NB4 (cell line): ENCODE results near the gene AK9.

Experiments
- DNase-seq: peaks from one replicate; pipeline ENCODE4 v3.0.0; 2010; ENCODE audit warnings: low read depth
- H3K4me3 ChIP-seq: one replicate; pipeline ENCODE4 v1.5.1; 2011; ENCODE audit warnings: mild to moderate bottlenecking, low read depth, low read length, moderate library complexity
- MYC ChIP-seq: IDR thresholded peaks from 2 replicates; pipeline ENCODE4 v1.6.1; 2011; ENCODE audit warnings: low read depth, low read length
- POLR2A ChIP-seq: IDR thresholded peaks from 2 replicates; pipeline ENCODE4 v1.6.1; 2011; ENCODE audit warnings: mild to moderate bottlenecking; ENCODE audit not compliant: insufficient read length; ENCODE audit errors: extremely low read depth
- TF ChIP-seq, protein P1 (sequence below): IDR thresholded peaks from one replicate; pipeline ENCODE4 v1.5.1; 2012; ENCODE audit warnings: low read depth, low read length
- TF ChIP-seq, protein P2 (sequence below): IDR thresholded peaks from 2 replicates; pipeline ENCODE4 v1.6.1; 2011; ENCODE audit warnings: low read depth, low read length

Gene AK9

DNA sequence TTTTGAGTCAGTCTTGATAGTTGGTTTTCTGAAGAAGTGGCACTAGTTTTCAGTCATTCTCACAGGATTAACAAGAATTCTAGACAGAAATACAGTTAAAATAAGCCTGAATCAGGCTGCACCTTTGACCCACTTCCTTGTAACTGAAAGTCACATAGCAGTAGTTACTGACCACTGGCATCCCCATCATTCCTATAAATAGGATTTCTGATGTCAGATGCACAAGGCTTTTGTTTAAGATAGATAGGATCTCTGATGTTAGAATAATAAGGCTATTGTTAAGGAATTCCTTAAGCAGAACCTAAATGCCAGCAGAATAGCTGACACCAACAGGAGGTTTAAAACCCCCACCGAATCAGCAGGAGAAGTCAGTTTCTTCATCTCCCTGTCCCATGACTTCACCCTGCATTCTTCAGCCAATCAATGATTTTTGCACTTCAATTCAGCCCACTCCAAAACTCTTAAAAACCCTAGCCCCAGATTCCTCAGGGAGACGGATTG lies 177.4 kb downstream of the AK9 start:
- H3K4me3 ChIP-seq = no peak overlapping the region
- TF ChIP-seq POLR2A = no peak
- no peak for DNase-seq

DNA sequence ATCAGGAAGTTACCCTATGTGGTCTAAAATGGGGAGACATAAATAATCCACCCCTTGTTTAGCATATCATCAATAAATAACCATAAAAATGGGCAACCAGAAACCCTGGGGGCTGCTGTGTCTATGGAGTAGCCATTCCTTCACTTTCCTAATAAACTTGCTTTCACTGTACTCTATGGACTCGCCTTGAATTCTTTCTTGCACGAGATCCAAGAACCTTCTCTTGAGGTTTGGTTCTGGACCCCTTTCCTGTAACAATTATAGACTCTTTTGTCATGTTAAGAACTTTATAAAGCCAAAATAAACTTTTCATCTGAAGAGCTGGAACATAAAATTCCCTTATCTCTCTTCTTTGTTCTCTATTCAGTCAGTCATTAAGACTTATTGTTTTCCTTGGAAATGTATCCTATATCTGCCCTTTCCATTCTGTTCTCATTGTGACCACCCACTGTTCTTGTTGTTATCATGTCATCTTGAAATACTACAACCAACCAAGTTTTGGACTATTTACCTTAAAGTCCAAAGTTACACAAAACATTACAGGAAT lies 178.7 kb downstream of the AK9 start:
- H3K4me3 ChIP-seq = no peak overlapping the region
- DNase-seq = no peak
- TF ChIP-seq, protein P1, sequence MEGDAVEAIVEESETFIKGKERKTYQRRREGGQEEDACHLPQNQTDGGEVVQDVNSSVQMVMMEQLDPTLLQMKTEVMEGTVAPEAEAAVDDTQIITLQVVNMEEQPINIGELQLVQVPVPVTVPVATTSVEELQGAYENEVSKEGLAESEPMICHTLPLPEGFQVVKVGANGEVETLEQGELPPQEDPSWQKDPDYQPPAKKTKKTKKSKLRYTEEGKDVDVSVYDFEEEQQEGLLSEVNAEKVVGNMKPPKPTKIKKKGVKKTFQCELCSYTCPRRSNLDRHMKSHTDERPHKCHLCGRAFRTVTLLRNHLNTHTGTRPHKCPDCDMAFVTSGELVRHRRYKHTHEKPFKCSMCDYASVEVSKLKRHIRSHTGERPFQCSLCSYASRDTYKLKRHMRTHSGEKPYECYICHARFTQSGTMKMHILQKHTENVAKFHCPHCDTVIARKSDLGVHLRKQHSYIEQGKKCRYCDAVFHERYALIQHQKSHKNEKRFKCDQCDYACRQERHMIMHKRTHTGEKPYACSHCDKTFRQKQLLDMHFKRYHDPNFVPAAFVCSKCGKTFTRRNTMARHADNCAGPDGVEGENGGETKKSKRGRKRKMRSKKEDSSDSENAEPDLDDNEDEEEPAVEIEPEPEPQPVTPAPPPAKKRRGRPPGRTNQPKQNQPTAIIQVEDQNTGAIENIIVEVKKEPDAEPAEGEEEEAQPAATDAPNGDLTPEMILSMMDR = no peak
- TF ChIP-seq MYC (no peak), POLR2A (no peak)
- TF ChIP-seq, protein P2, sequence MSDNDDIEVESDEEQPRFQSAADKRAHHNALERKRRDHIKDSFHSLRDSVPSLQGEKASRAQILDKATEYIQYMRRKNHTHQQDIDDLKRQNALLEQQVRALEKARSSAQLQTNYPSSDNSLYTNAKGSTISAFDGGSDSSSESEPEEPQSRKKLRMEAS = no peak

DNA sequence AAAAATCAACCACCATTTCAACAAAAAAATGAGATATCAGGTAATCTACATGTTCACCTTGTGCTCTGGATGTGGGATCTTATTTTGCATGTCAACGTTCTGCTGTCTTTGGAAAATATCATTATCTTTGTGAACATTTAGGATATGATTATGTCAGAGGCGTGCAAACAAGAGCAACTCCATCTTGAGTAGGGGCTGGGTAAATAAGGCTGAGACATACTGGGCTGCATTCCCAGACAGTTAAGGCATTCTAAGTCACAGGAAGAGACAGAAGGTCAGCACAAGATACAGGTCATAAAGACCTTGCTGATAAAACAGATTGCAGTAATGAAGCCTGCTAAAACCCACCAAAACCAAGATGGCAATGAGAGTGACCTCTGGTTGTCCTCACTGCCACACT lies 179.2 kb downstream of the AK9 start:
- TF ChIP-seq, protein P1 = no peak
- TF ChIP-seq, protein P2 = no peak
- TF ChIP-seq MYC (no peak), POLR2A (no peak)
- DNase-seq = no peak
- no peak overlapping the region for H3K4me3 ChIP-seq

DNA sequence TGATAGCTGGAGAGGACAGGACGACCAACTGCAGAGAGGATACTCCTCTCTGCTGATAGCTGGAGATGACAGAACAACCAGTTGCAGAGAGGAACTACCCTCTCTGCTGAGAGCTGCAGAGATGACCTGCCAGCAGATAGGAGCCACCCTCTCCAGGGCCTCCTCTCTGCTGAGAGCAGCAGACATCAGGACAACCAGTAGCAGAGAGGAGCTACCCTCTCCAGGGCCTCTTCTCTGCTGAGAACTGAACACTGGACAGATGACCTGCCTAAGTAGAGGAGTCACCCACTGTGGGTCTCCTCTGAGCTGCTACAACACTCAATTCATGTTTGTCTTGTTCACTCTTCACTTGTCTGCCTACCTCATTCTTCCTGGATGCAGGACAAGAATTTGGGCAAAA lies 180.6 kb downstream of the AK9 start:
- DNase-seq = no peak
- no peak overlapping the region for H3K4me3 ChIP-seq
- no peak for TF ChIP-seq MYC
- TF ChIP-seq, protein P2 = no peak
- no peak for TF ChIP-seq POLR2A
- TF ChIP-seq, protein P1 = no peak

DNA sequence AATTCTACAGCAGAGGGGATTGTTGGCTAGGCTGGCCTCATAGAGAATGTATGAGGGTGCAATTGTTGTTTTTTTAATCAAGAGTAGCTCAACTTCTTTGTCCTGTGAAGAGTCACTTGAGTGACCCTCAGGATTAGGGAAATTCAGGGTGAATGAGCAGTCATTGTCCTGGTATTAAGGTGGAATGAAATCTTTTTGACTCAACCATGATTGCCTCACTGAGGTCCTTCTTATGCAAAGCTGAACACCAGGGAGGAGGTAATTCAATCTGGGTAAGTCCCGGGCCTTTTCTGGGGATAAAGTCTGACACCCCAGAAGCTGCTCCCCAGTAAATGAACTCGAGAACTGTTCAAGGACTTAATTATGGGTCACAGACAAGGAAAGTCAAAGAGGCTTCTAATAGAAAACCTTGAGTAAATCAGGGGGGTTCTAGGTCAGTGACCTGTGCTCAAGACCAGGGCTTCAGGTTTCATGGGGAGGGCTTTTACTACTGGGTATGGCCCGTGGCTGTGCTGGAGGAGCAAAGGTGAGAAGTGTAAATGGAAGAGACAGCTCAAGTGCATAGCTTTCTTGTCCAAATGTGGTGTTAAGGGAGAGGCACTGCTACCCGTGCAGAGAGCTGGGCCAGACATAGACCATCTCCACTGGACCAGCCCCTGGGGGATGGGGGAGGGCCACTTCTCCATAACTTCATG lies 182.7 kb downstream of the AK9 start:
- TF ChIP-seq POLR2A = no peak
- TF ChIP-seq, protein P2 = no peak
- TF ChIP-seq MYC = no peak
- TF ChIP-seq, protein P1 = no peak
- DNase-seq = no peak
- H3K4me3 ChIP-seq = no peak overlapping the region

DNA sequence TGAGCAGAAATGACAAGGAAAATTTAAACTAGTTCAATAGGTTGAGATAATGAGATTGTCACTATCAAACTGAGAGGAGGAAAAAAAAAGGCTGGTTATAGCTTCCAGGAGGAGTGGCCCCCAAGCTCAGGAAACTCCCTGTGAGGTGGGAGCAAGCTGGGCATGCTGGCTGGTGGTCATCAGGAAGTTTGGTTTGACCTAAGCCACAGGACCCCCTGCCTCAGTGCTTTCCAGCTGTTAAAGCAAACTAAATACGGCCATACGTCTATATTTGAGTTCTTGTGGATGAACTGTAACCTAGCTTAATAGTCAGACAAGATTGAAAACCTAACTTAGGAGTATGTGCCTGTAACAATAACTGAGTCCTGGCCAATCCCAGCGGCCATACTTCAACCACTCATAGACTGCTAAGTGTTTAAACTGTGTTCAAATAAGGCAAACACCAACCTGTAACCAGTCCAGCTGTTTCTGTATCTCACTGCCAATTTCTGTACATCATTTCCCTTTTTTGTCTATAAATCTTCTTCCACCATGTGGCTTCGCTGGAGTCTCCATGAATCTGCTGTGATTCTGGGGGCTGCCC lies 183.4 kb downstream of the AK9 start:
- no peak for DNase-seq
- no peak overlapping the region for H3K4me3 ChIP-seq
- TF ChIP-seq POLR2A = no peak
- TF ChIP-seq, protein P1 = no peak
- TF ChIP-seq, protein P2 = no peak
- no peak for TF ChIP-seq MYC
